ENCODE results near the gene MARVELD1.
"Not testable (repeated sequence)": the region's sequence is repeated elsewhere in the genome, so short reads cannot be mapped to it uniquely, and the experiment has no call there.

The MARVELD1 gene

GRCh38 chr10:97698072-97698655 lies 15.4 kb upstream of the MARVELD1 start:
- DNase-seq: not testable (repeated sequence)

GRCh38 chr10:97701438-97702069 lies 12.0 kb upstream of the MARVELD1 start:
- DNase-seq: peak; percentile 90

- no peak for DNase-seq
Observed at GRCh38 chr10:97703398-97704067, 10.0 kb upstream of the MARVELD1 start.

- no peak for DNase-seq
Observed at GRCh38 chr10:97704341-97704740, 9.2 kb upstream of the MARVELD1 start.

GRCh38 chr10:97705006-97705670 lies 8.4 kb upstream of the MARVELD1 start:
- no peak for DNase-seq

- no peak for DNase-seq
Observed at GRCh38 chr10:97707134-97707861, 6.2 kb upstream of the MARVELD1 start.

GRCh38 chr10:97708167-97708566 lies 5.4 kb upstream of the MARVELD1 start:
- DNase-seq: no peak

GRCh38 chr10:97708976-97709946 lies 4.3 kb upstream of the MARVELD1 start:
- peak; percentile 77 for DNase-seq

GRCh38 chr10:97711640-97712572 lies 1.6 kb upstream of the MARVELD1 start:
- DNase-seq: no peak

- peak; percentile 83 for DNase-seq
Observed at GRCh38 chr10:97713826-97714400, 383 bp downstream of the MARVELD1 start.

GRCh38 chr10:97714401-97715258 lies 1.1 kb downstream of the MARVELD1 start:
- peak; percentile 86 for DNase-seq

GRCh38 chr10:97715259-97715874 lies 1.8 kb downstream of the MARVELD1 start:
- no peak for DNase-seq

GRCh38 chr10:97717627-97718026 lies 4.1 kb downstream of the MARVELD1 start:
- DNase-seq: no peak

- DNase-seq: peak; percentile 68
Observed at GRCh38 chr10:97718178-97718577, 4.6 kb downstream of the MARVELD1 start.

- DNase-seq: no peak
Observed at GRCh38 chr10:97718659-97719142, 5.2 kb downstream of the MARVELD1 start.

GRCh38 chr10:97719602-97720001 lies 6.1 kb downstream of the MARVELD1 start:
- DNase-seq: no peak

GRCh38 chr10:97721871-97722780 lies 8.6 kb downstream of the MARVELD1 start:
- DNase-seq: no peak

Data from hematopoietic multipotent progenitor cell treated with erythropoietin and hydrocortisone succinate and interleukin-3 and kit ligand, for 4 days (in vitro differentiated cells).